ENCODE data around the gene STRA8. TPM values are rescaled to one million over a fixed set of nuclear protein-coding genes. Genes with fewer than 3 reads are reported as not detected.
A peak's percentile ranks its signal among the peaks of the same experiment; 100 is the strongest.

Gene STRA8
- total RNA-seq, 1 donor from 2014 or later = not detected

DNA sequence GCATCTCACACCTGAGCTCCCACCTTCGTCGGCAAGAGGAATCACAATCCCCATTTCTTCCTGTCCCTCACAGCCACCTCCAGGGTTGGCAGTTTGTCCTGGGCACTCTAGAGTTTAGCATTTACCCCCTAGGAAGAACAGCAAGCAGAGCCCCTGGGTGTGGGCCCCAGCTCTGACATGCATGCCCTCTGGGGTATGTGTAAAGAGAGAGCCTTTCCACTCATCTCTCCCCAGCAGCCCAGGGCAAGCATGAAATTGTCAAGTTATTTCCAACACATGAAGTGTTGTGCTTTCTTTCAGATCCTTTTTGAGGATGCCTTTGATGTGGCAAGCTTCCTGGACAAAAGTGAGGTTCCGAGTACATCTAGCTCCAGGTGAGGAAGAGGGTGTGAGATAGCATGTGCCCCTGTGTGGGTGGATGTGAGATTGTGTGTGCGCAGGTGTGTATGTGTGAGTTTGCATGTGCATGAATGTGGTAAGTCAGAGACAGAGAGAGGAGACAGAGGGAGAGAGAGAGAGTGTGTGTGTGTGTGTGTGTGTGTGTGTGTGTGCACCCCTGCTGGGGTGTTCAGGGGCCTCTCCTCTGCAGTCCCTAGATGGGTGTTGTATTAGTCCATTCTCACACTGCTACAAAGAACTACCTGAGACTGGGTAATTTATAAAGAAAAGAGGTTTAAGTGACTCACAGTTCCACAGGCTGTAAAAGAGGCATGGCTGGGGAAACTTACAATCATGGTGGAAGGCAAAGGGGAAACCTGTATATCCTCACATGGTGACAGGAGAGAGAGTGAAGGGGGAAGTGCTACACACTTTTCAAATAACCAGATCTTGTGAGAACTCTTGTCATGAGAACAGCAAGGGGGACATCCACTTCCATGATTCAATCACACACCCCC, 18.1 kb downstream of the STRA8 start:
- intact Hi-C loops (cut with DNase I) = no loop called here
- Histone ChIP-seq H3K4me3 (no peak overlapping the region), H3K27ac (no peak overlapping the region), H3K36me3 (no peaks in the 10 kb centered on the region), H3K27me3 (no peaks in the 10 kb centered on the region), H3K9me3 (no peaks in the 10 kb centered on the region), H3K4me1 (peaks cover 25% of the 10 kb centered on the region)
- no peak for DNase-seq (ENCODE audit: extremely low spot score in 2 of 2)
- TF ChIP-seq POLR2AphosphoS5 (IDR thresholded peaks at IDR 0.05; ENCODE audit: insufficient read depth in 1 of 2, low read depth in 1 of 2) (no peak), POLR2A (IDR thresholded peaks at IDR 0.05) (no peak)
- TF ChIP-seq, protein P1, sequence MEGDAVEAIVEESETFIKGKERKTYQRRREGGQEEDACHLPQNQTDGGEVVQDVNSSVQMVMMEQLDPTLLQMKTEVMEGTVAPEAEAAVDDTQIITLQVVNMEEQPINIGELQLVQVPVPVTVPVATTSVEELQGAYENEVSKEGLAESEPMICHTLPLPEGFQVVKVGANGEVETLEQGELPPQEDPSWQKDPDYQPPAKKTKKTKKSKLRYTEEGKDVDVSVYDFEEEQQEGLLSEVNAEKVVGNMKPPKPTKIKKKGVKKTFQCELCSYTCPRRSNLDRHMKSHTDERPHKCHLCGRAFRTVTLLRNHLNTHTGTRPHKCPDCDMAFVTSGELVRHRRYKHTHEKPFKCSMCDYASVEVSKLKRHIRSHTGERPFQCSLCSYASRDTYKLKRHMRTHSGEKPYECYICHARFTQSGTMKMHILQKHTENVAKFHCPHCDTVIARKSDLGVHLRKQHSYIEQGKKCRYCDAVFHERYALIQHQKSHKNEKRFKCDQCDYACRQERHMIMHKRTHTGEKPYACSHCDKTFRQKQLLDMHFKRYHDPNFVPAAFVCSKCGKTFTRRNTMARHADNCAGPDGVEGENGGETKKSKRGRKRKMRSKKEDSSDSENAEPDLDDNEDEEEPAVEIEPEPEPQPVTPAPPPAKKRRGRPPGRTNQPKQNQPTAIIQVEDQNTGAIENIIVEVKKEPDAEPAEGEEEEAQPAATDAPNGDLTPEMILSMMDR (IDR thresholded peaks at IDR 0.05) = no peak

DNA sequence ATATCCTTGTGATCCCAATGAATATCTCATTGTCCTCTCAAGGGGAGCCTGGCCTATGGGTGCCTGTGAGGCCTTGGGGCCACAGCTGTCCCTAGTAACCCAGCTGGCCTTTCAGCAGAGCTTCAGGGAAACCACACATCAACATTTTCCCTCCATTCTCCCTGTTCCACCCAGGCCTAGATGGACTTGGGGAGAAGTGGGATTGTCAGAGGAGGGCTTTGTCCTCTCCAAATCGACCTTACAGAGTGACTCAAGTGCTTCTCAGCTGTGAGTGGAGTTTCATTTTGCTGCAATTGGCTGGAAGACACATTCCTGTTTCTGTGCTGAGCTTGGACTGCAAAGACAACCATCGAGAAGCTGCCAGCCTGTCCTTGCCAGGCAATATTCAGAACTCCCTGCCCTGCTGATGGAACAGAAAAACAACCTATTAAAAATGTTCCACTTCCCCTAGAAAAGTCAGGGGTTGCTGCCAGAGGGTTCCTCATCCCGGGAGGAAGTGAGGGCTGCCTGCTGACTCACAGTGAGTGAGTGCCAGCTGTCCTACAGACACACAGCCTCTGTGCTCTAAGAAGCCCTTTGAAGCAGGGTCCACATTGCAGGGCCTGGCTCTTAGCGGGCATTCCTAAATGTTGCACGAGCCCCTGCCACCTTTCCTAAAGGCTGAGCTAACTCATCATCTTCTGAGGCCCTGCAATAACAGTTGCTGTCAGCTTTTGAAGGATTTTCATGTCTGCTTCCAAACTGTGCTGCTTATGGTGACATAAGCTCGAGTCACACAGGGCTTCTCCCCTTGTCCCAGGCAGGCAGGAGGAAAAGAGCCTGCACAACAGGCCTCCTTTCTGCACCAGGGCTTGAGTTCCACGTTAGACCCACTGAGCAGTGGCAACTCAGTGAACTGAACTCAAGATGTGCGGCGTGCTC, 20.5 kb downstream of the STRA8 start:
- H3K9me3 ChIP-seq = no peaks in the 10 kb centered on the region
- intact Hi-C loops (cut with DNase I) = no loop called here
- TF ChIP-seq POLR2A (IDR thresholded peaks at IDR 0.05) (no peak), POLR2AphosphoS5 (IDR thresholded peaks at IDR 0.05; ENCODE audit: insufficient read depth in 1 of 2, low read depth in 1 of 2) (peak; percentile 41 to 64)
- H3K4me1 ChIP-seq = peaks cover 25% of the 10 kb centered on the region
- H3K36me3 ChIP-seq = no peaks in the 10 kb centered on the region
- H3K4me3 ChIP-seq = no peak overlapping the region
- H3K27ac ChIP-seq = peak overlapping the region; percentile 85
- DNase-seq (ENCODE audit: extremely low spot score in 2 of 2) = no peak
- no peaks in the 10 kb centered on the region for H3K27me3 ChIP-seq

DNA sequence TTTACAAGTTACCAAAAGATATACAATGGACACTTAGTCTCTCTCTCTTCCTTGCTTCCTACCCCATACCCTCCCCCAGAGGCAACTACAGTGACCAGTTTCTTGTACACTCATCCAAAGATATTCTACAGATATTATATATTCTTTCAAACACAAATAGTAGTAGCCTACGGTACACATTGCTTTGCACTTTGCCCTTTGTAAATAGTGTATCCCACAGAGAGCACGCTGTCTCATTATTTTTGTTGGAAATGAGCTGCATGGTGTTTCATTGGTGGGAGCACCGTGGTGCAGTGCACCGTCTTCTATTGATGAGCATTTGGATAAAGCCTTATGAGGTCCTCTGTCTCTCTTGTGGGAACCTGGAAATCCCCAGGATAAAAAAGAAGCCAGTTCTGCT, 24.2 kb downstream of the STRA8 start:
- no peak for DNase-seq (ENCODE audit: extremely low spot score in 2 of 2)

DNA sequence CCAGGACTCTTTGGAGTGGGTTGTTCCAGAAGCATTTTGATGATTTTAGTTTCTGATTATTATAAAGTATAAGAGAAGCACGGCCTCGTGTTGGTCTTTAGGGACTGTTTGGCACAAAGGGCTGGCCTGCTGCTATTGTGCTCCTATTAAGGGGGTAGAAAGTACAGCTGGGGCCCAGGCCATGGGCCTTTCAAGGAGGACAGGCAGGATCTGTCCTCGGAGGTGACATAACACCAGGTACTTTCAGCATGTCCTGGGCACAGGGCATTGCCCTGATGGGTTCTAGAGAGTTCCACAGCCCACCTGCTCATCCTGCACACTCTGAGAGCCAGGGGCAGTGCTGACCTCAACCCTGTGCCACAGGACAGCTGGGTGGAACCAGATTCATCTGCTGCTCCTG, 24.9 kb downstream of the STRA8 start:
- DNase-seq (ENCODE audit: extremely low spot score in 2 of 2) = no peak
- Histone ChIP-seq H3K27me3 (no peaks in the 10 kb centered on the region), H3K4me1 (peaks cover 41% of the 10 kb centered on the region), H3K36me3 (no peaks in the 10 kb centered on the region), H3K27ac (no peak overlapping the region), H3K4me3 (no peak overlapping the region), H3K9me3 (no peaks in the 10 kb centered on the region)
- TF ChIP-seq POLR2AphosphoS5 (IDR thresholded peaks at IDR 0.05; ENCODE audit: insufficient read depth in 1 of 2, low read depth in 1 of 2) = no peak
- TF ChIP-seq POLR2A (IDR thresholded peaks at IDR 0.05) = no peak
- intact Hi-C loops (cut with DNase I) = no loop called here

More for the DNA sequence above, 24.2 kb downstream of the STRA8 start:
- H3K9me3 ChIP-seq = no peaks in the 10 kb centered on the region
- TF ChIP-seq, protein P1 (IDR thresholded peaks at IDR 0.05) = no peak
- no peak for TF ChIP-seq POLR2AphosphoS5 (IDR thresholded peaks at IDR 0.05; ENCODE audit: insufficient read depth in 1 of 2, low read depth in 1 of 2)
- no peak for TF ChIP-seq POLR2A (IDR thresholded peaks at IDR 0.05)
- H3K4me3 ChIP-seq = no peak overlapping the region
- H3K27ac ChIP-seq = no peak overlapping the region
- intact Hi-C loops (cut with DNase I) = no loop called here
- H3K36me3 ChIP-seq = no peaks in the 10 kb centered on the region
- peaks cover 48% of the 10 kb centered on the region for H3K4me1 ChIP-seq
- no peaks in the 10 kb centered on the region for H3K27me3 ChIP-seq

DNA sequence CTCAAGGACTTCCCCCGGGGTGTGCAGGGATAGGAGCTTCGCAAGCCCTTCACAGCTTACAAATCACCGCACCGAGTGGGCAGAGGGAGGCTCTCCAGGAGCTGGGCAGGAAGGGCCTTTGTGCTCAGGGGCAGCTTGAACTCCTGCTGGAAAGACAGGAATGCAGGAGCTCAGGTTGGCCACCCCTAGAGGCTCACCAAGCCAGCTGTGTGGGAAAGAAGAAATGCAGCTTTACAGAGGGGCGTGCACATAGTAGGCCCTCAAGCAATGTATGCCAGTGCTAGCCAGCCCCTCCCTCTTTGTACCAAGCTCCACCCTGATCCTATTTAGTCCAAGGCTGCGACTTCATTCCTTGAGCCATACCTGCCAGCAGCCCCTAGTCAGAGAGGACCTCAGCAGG, 26.1 kb downstream of the STRA8 start:
- Histone ChIP-seq H3K4me1 (peaks cover 30% of the 10 kb centered on the region), H3K36me3 (no peaks in the 10 kb centered on the region), H3K27me3 (no peaks in the 10 kb centered on the region), H3K27ac (peak overlapping the region; percentile 39), H3K9me3 (no peaks in the 10 kb centered on the region), H3K4me3 (no peak overlapping the region)
- no peak for DNase-seq (ENCODE audit: extremely low spot score in 2 of 2)
- TF ChIP-seq POLR2A (IDR thresholded peaks at IDR 0.05) (no peak), POLR2AphosphoS5 (IDR thresholded peaks at IDR 0.05; ENCODE audit: insufficient read depth in 1 of 2, low read depth in 1 of 2) (no peak)
- TF ChIP-seq, protein P1 (IDR thresholded peaks at IDR 0.05) = no peak
- intact Hi-C loops (cut with DNase I) = no loop called here

Measured in vagina (tissue), 2 donors.